HepG2 (cell line): Measurements from ENCODE around the gene NLRC4. TPM values are rescaled to one million over a fixed set of nuclear protein-coding genes. Genes with fewer than 3 reads are reported as not detected.
A peak's percentile ranks its signal among the peaks of the same experiment; 100 is the strongest.

Experiments
- BCL6 ChIP-seq: IDR thresholded peaks from 2 replicates; pipeline ENCODE4 v1.6.1; 2016; ENCODE audit warnings: missing genetic modification reagents, missing compliant biosample characterization
- ETV6 ChIP-seq: sonication (generic); formaldehyde crosslinking; conservative IDR thresholded peaks from 2 replicates; pipeline ENCODE4 v1.4.0; 2020; ENCODE audit warnings: missing genetic modification reagents
- GLI4 ChIP-seq: sonication (generic); formaldehyde crosslinking; IDR thresholded peaks from 2 replicates; pipeline ENCODE4 v1.5.1; 2020; ENCODE audit warnings: missing genetic modification reagents, mild to moderate bottlenecking, moderate library complexity, borderline replicate concordance
- MED1 ChIP-seq: sonication (generic); formaldehyde crosslinking; IDR thresholded peaks from 2 replicates; pipeline ENCODE4 v1.4.0; 2020; ENCODE audit warnings: missing genetic modification reagents
- MLX ChIP-seq: IDR thresholded peaks from 2 replicates; pipeline ENCODE4 v1.6.1; 2016
- RFXANK ChIP-seq: IDR thresholded peaks from 2 replicates; pipeline ENCODE4 v1.6.1; 2016
- SP1 ChIP-seq, 2 experiments: fragments of 450-650 bp in 1 of 2; sonication (generic) in 1 of 2; formaldehyde crosslinking in 1 of 2; IDR thresholded peaks; 2 replicates each; pipeline versions ENCODE4 v1.4.0 to v1.6.1; 2016 to 2020; ENCODE audit warnings: missing genetic modification reagents in 1 of 2
- SP5 ChIP-seq: IDR thresholded peaks from 2 replicates; pipeline ENCODE4 v1.6.1; 2016; ENCODE audit warnings: low read depth, borderline replicate concordance
- THAP11 ChIP-seq: IDR thresholded peaks from 2 replicates; pipeline ENCODE4 v1.6.1; 2016; ENCODE audit warnings: missing biosample characterization, missing genetic modification reagents
- ZC3H13 ChIP-seq: sonication (generic); formaldehyde crosslinking; IDR thresholded peaks from 2 replicates; pipeline ENCODE4 v1.8.1; 2023; ENCODE audit warnings: mild to moderate bottlenecking, missing genetic modification reagents, moderate library complexity
- ZFY ChIP-seq: sonication (generic); formaldehyde crosslinking; IDR thresholded peaks from 2 replicates; pipeline ENCODE4 v1.4.0; 2020; ENCODE audit warnings: missing genetic modification reagents
- ZNF18 ChIP-seq: sonication (generic); formaldehyde crosslinking; IDR thresholded peaks from 2 replicates; pipeline ENCODE4 v1.8.0; 2022; ENCODE audit warnings: mild to moderate bottlenecking, missing genetic modification reagents; ENCODE audit not compliant: insufficient replicate concordance
- ZNF232 ChIP-seq: sonication (generic); formaldehyde crosslinking; IDR thresholded peaks from 2 replicates; pipeline ENCODE4 v1.4.0; 2020; ENCODE audit warnings: missing genetic modification reagents, borderline replicate concordance
- ZNF782 ChIP-seq: sonication (generic); formaldehyde crosslinking; IDR thresholded peaks from 2 replicates; pipeline ENCODE4 v1.4.0; 2020; ENCODE audit warnings: missing genetic modification reagents, mild to moderate bottlenecking, borderline replicate concordance
- ZNF839 ChIP-seq: sonication (generic); formaldehyde crosslinking; IDR thresholded peaks from 2 replicates; pipeline ENCODE4 v1.4.0; 2020; ENCODE audit warnings: missing genetic modification reagents, mild to moderate bottlenecking, borderline replicate concordance
- polyA plus RNA-seq, 8 experiments: library from polyadenylated mRNA; depleted of rRNA in 3 of 8; stranded (reverse) in 7 of 8; unstranded in 1 of 8; fragments of >200 nt; fragmentation: Illumina TruSeq in 4 of 8; extraction: Trizol in 4 of 8; gene quantifications; 2 replicates each; pipeline versions ENCODE4 v1.2.1 to v1.2.3, GENCODE V29; 2011 to 2016; ENCODE audit warnings: low read depth in 4 of 8, missing spikeins in 1 of 8, mixed read lengths in 1 of 8; ENCODE audit not compliant: insufficient read depth in 1 of 8
- total RNA-seq, 5 experiments: library from RNA; depleted of rRNA; stranded (reverse); fragments of >200 nt; fragmentation: Illumina TruSeq; extraction: Trizol; gene quantifications; 2 replicates each; pipeline ENCODE4 v1.2.3, GENCODE V29; 2016; ENCODE audit warnings: low read depth in 1 of 5
- TF ChIP-seq, protein P1 (sequence below): IDR thresholded peaks from 2 replicates; pipeline ENCODE4 v1.6.1; 2016; ENCODE audit warnings: mild to moderate bottlenecking, missing biosample characterization, missing genetic modification reagents
- TF ChIP-seq, protein P2 (sequence below): sonication (generic); formaldehyde crosslinking; IDR thresholded peaks from 2 replicates; pipeline ENCODE4 v1.4.0; 2020; ENCODE audit warnings: mild to moderate bottlenecking, missing genetic modification reagents
- TF ChIP-seq, protein P3 (sequence below): IDR thresholded peaks from 2 replicates; pipeline ENCODE4 v1.6.1; 2012; ENCODE audit warnings: low read length, improper control_type of control experiment
- TF ChIP-seq, protein P4 (sequence below): sonication (generic); formaldehyde crosslinking; IDR thresholded peaks from 2 replicates; pipeline ENCODE4 v1.5.0; 2020; ENCODE audit warnings: missing genetic modification reagents

Gene NLRC4
- total and polyA plus RNA-seq, 2 of the 13 experiments (the other 11 are each of a cell fraction or from before 2014, with no cell fraction given) = 0.15 to 0.29 TPM

- TF ChIP-seq ETV6 (CRISPR knock-in tag) = peak; percentile 82
- TF ChIP-seq ZC3H13 (CRISPR knock-in tag) = no peak
- TF ChIP-seq, protein P1, sequence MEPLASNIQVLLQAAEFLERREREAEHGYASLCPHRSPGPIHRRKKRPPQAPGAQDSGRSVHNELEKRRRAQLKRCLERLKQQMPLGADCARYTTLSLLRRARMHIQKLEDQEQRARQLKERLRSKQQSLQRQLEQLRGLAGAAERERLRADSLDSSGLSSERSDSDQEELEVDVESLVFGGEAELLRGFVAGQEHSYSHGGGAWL = peak; percentile 90; the same call in 1 of the 2 replicates
- TF ChIP-seq, protein P2, sequence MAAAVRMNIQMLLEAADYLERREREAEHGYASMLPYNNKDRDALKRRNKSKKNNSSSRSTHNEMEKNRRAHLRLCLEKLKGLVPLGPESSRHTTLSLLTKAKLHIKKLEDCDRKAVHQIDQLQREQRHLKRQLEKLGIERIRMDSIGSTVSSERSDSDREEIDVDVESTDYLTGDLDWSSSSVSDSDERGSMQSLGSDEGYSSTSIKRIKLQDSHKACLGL = peak; percentile 73; the same call in 1 of the 2 replicates
- TF ChIP-seq, protein P3, sequence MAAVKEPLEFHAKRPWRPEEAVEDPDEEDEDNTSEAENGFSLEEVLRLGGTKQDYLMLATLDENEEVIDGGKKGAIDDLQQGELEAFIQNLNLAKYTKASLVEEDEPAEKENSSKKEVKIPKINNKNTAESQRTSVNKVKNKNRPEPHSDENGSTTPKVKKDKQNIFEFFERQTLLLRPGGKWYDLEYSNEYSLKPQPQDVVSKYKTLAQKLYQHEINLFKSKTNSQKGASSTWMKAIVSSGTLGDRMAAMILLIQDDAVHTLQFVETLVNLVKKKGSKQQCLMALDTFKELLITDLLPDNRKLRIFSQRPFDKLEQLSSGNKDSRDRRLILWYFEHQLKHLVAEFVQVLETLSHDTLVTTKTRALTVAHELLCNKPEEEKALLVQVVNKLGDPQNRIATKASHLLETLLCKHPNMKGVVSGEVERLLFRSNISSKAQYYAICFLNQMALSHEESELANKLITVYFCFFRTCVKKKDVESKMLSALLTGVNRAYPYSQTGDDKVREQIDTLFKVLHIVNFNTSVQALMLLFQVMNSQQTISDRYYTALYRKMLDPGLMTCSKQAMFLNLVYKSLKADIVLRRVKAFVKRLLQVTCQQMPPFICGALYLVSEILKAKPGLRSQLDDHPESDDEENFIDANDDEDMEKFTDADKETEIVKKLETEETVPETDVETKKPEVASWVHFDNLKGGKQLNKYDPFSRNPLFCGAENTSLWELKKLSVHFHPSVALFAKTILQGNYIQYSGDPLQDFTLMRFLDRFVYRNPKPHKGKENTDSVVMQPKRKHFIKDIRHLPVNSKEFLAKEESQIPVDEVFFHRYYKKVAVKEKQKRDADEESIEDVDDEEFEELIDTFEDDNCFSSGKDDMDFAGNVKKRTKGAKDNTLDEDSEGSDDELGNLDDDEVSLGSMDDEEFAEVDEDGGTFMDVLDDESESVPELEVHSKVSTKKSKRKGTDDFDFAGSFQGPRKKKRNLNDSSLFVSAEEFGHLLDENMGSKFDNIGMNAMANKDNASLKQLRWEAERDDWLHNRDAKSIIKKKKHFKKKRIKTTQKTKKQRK = no peak
- peak; percentile 86 for TF ChIP-seq THAP11 (CRISPR knock-in tag)
- TF ChIP-seq SP5 (CRISPR knock-in tag) = 0 out of 2 replicates have a peak, but pooled peaks have one; percentile 13
- peak; percentile 77 for TF ChIP-seq MED1 (CRISPR knock-in tag)
- no peak for TF ChIP-seq ZNF18 (CRISPR knock-in tag)
- TF ChIP-seq BCL6 (CRISPR knock-in tag) = peak; percentile 79
- TF ChIP-seq ZNF839 (CRISPR knock-in tag) = peak; percentile 97; the same call in 1 of the 2 replicates
- TF ChIP-seq ZNF232 (CRISPR knock-in tag) = peak; percentile 88; the same call in 1 of the 2 replicates
- peak; percentile 100 for TF ChIP-seq ZFY (CRISPR knock-in tag)
- TF ChIP-seq SP1 (IDR thresholded peaks at IDR 0.05) = no peak
- TF ChIP-seq SP1 (CRISPR knock-in tag; IDR thresholded peaks at IDR 0.05) = 0 out of 2 replicates have a peak, but pooled peaks have one; percentile 26
- peak; percentile 72; the same call in 1 of the 2 replicates for TF ChIP-seq ZNF782
- TF ChIP-seq, protein P4, sequence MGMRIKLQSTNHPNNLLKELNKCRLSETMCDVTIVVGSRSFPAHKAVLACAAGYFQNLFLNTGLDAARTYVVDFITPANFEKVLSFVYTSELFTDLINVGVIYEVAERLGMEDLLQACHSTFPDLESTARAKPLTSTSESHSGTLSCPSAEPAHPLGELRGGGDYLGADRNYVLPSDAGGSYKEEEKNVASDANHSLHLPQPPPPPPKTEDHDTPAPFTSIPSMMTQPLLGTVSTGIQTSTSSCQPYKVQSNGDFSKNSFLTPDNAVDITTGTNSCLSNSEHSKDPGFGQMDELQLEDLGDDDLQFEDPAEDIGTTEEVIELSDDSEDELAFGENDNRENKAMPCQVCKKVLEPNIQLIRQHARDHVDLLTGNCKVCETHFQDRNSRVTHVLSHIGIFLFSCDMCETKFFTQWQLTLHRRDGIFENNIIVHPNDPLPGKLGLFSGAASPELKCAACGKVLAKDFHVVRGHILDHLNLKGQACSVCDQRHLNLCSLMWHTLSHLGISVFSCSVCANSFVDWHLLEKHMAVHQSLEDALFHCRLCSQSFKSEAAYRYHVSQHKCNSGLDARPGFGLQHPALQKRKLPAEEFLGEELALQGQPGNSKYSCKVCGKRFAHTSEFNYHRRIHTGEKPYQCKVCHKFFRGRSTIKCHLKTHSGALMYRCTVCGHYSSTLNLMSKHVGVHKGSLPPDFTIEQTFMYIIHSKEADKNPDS (CRISPR knock-in tag) = no peak
- peak; percentile 98 for TF ChIP-seq GLI4 (CRISPR knock-in tag)
- TF ChIP-seq MLX (CRISPR knock-in tag) = 0 out of 2 replicates have a peak, but pooled peaks have one; percentile 7
- TF ChIP-seq RFXANK (CRISPR knock-in tag) = peak; percentile 93
Observed at GRCh38 chr2:32277674-32278477, 13.2 kb upstream of the NLRC4 start, which contains the start of gene YIPF4 (continued).
